Stimulated activated CD8-positive, alpha-beta memory T cell treated with anti-CD3 and anti-CD28 coated beads, Interleukin-7, amount 100 ng/mL, for 4 hours (primary cell): ENCODE data around the gene POMT1.

ENCODE experiments used
- DNase-seq, 2 donors: peaks; one replicate each; pipeline ENCODE4 v3.0.0-alpha.2; 2020; ENCODE audit warnings: low read depth in 2 of 2

The POMT1 gene

DNA sequence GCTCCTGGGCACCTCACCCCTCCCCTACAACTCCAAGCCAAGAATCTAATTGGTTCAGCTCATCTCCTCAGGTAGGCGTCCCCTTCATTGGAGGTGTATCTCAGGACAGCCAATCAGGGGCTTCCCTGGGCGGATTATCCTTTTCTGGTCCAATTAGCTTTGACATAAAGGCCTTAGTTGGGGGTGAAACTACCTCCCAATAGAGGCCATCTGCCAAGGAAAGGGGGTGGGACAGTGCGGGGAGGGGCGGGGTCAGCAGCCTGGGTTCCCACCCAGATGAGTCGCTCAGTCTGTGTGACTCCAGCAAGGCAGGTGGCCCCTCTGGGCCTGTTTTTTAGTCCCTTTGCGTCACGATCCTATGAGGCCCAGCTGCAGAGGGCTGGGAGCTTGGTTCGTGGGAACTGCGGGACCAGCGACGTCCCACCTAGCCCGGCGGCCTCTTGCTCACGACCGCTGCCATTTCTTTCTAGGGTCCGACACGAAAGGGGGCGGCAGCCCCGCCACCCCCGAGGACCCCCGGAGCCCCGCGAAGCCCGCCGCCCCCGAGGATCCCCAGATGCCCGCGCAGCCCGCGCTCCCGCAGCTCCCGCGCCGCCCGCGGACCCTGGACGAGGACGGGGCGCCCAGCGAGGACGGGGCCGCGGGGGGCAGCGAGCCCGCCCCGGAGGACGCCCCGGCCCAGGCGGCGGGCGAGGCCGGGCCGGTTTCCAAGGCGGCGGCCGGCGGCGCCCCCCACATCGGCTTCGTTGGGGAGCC is 51.5 kb downstream of the POMT1 start:
- DNase-seq, result no peak

DNA sequence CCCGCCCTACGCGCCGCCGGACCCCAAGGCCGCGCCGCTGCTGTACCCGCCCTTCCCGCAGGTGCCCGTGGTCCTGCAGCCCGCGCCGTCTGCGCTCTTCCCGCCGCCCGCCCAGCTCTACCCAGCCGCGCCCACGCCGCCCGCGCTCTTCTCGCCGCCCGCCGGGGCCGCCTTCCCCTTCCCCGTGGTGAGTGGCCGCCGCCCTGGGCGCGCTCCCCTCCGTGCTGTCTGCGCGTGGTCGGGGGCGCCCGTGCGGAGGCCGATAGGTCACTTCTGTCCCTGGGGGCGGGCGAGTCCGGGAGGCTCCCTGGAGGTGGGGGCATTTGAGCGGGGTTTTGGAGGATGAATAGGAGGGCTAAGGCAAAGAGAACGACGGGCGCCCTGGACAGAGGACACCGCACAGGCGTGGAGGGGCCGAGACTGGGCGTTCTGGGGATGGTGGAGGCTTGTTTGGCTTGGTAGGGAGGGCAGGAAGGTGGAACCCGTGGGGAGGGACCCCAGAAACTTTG is 52.2 kb downstream of the POMT1 start:
- no peak for DNase-seq

- no peak for DNase-seq
Measured at GRCh38 chr9:131555841-131556673, 53.3 kb downstream of the POMT1 start.

DNA sequence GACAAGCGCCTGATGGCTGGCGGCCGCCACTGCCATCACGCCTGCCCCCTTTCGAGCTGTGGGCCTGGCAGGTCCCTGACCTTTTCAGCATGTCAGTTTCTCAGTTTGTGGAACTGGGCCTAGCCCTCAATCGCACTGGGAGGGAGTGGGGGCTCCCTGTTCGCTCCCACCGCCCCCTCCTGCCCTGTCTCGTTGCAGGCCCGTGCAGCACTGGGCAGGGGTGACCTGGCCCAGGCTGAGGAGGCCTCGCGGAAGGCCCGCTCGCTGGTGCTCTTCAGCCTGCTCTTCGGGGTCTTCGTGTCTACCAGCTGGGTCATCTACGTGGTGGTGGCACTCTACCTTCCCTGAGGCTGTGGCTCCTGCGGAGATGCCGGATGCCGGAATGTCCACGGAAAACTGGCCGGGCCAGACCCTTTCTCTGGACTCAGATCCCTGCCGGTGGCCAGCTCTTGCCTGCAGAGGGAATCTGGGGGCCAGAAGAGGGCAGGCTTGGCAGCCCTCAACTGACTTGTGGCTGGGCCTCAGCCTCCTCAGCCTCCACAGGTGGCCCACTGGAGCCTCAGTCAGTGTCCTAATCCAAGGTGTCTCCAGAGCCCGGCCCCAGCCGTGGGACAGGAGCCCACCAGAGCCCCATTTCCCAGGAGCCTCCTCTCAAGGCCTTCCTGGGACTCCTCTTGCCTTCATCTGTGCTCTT is 55.3 kb downstream of the POMT1 start:
- DNase-seq, result no peak

DNA sequence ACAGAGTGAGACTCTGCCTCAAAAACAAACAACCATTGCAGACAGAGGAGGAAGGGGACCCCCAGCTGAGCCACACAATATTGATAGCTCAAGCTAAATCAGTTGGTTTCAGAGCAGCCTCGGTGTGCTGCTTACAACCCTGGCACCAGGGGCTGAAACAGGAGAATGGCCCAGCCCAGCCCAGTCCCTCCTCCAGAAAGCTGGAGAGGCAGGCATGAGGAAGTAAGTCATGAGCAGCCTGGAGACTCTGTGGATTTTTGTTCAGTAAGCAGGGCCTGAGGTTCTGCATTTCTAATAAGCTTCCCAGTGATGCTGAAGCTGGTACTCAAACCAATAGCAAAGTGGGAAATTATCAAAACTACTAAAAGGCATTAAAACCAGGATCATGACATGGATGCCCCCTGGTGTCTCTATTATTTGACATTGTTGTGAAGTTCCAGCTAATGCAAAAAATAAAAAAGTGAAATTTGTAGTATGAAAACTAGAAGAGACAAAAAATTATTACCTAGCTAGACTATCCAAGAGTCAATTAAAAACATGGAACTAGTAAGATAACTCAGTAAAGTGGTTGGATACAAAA is 56.8 kb downstream of the POMT1 start:
- DNase-seq, result no peak

DNA sequence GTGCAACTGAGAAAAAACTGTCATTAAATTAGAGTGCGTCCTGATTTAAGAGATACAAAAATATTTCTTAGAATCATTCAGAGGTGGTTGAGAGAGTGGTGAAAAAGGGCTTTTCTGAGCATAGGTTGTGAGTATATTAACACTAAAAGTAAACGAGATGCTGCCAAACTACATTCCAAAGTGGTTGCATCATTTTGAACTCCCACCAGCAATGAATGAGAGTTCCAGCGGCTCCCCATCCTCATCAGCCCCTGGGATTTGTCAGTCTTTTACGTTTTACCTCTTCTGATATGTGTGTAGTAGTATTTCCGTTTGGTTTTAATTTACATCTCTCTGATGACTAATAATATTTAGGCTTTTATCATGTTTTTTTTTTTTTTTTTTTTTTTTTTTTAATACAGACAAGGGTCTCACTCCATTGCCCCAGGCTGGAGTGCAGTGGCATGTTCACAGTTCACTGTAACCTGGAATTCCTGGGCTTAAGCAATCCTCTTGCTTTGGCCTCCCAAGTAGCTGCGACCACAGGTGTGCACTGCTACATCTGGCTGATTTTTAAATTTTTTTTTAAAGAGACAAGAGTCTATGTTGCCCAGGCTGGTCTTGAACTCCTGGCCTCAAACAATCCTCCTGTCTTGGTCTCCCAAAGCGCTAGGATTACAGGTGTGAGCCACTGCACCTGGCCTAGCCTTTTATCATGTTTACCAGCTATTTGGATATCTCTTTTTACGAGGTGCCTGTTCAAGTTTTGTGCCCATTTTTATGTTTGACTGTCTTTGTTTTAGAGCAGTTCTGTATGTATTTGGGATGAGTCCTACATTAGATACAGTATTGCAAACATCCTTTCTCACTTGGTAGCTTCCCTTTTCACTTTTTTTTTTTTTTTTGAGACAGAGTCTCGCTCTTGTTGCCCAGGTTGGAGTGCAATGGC is 59.6 kb downstream of the POMT1 start:
- DNase-seq, result no peak

DNA sequence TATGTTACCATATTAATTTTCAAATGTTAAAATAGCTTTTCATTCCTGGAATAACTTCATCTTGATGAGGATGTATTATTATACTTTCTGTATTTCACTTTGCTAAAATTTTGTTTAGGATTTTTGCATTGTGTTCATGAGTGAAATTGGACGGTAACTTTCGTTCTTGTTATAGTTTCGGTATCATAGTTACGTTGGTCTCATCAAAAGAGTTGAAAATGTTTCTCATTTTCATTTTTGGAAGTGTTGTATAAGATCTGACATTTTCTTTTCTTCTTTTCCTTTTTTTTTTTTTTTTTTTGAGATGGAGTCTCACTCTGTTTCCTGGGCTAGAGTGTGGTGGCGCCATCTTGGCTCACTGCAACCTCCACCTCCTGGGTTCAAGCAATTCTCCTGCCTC is 62.7 kb downstream of the POMT1 start:
- DNase-seq, result no peak

DNA sequence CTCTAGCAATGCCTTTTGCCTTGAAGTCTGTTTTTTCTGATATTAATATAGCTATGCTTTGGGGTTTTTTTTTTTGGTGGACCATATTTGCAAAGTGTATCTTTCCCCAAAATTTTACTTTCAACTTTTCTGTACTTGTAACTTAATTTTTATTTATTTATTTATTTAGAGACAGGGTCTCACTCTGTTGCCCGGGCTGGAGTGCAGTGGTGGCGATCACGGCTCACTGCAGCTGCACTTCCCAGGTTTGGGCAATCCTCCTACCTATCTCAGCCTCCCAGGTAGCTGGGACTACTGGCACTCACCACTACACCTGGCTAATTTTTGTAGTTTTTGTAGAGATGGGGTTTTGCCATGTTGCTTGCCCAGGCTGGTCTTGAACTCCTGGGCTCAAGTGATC is 63.4 kb downstream of the POMT1 start:
- no peak for DNase-seq

- no peak for DNase-seq
Measured at GRCh38 chr9:131567910-131568309, 65.2 kb downstream of the POMT1 start.
